Vagina (tissue), 2 donors: Measurements from ENCODE around the gene GTPBP6. TPM values are rescaled to one million over a fixed set of nuclear protein-coding genes. Genes with fewer than 3 reads are reported as not detected.
A peak's percentile ranks its signal among the peaks of the same experiment; 100 is the strongest.

Experiments used
- DNase-seq, 2 donors: peaks; one replicate each; pipeline ENCODE4 v3.0.0-alpha.2; 2017; ENCODE audit errors: extremely low spot score in 2 of 2
- H3K27ac ChIP-seq: fragments of 200-600 bp; sonication (generic); one replicate; pipeline ENCODE4 v1.5.1; 2019
- H3K27me3 ChIP-seq: fragments of 200-600 bp; sonication (generic); one replicate; pipeline ENCODE4 v1.5.1; 2019
- H3K36me3 ChIP-seq, 2 donors: fragments of 200-600 bp; sonication (generic); one replicate each; pipeline ENCODE4 v1.5.1; 2017 to 2019
- H3K4me1 ChIP-seq: fragments of 200-600 bp; sonication (generic); one replicate; pipeline ENCODE4 v1.5.1; 2019
- H3K4me3 ChIP-seq, 2 donors: fragments of 200-600 bp; sonication (generic); 1 replicate in 1 of 2; 2 replicates in 1 of 2; pipeline ENCODE4 v1.5.1; 2016 to 2019
- H3K9me3 ChIP-seq: fragments of 200-600 bp; sonication (generic); one replicate; pipeline ENCODE4 v1.5.1; 2019
- CTCF ChIP-seq, 3 experiments: fragments of 450-650 bp in 2 of 3; fragments of 200-600 bp in 1 of 3; sonication (generic) in 1 of 3; IDR thresholded peaks; one replicate each; pipeline ENCODE4 v1.5.1; 2017 to 2019; ENCODE audit warnings: antibody characterized with exemption in 3 of 3, mild to moderate bottlenecking in 2 of 3, moderate library complexity in 2 of 3
- POLR2A ChIP-seq, 2 donors: fragments of 450-650 bp; IDR thresholded peaks; one replicate each; pipeline ENCODE4 v1.6.1; 2017; ENCODE audit warnings: antibody characterized with exemption in 2 of 2, mild to moderate bottlenecking in 2 of 2, moderate library complexity in 2 of 2
- POLR2AphosphoS5 ChIP-seq, 2 donors: sonication (generic); formaldehyde crosslinking; IDR thresholded peaks; one replicate each; pipeline ENCODE4 v1.9.0; 2017; ENCODE audit warnings: antibody characterized with exemption in 2 of 2, mild to moderate bottlenecking in 2 of 2, low read depth in 1 of 2; ENCODE audit not compliant: insufficient read depth in 1 of 2
- intact Hi-C: fragments of 100-400 bp; cut with DNase I; formaldehyde crosslinking; loops from one replicate; pipeline ENCODE4 v1.15.1; 2023
- total RNA-seq: library from RNA; depleted of rRNA; stranded (reverse); fragments of >200 nt; gene quantifications from one replicate; pipeline ENCODE4 v1.2.3, GENCODE V29; 2016

GTPBP6 gene
- total RNA-seq, 1 donor from 2014 or later = 30.9 TPM

- TF ChIP-seq POLR2A (IDR thresholded peaks at IDR 0.05) = no peak
- no peak for TF ChIP-seq CTCF (IDR thresholded peaks at IDR 0.05)
- no peak for TF ChIP-seq POLR2AphosphoS5 (IDR thresholded peaks at IDR 0.05; ENCODE audit: insufficient read depth in 1 of 2, low read depth in 1 of 2)
- H3K27ac ChIP-seq = no peak overlapping the region
- peaks cover 0 to 13% of the 10 kb centered on the region in 2 donors for H3K36me3 ChIP-seq
- no peaks in the 10 kb centered on the region for H3K27me3 ChIP-seq
- intact Hi-C loops = loop anchor here (10.0 kb wide), 1 partner anchor 1092 kb away; no protein-coding TSS in a partner anchor
- no peaks in the 10 kb centered on the region for H3K9me3 ChIP-seq
- H3K4me3 ChIP-seq = no peak overlapping the region
- H3K4me1 ChIP-seq = peaks cover 13% of the 10 kb centered on the region
- no peak for DNase-seq
Observed at GRCh38 chrX:332916-333610, 14.5 kb upstream of the GTPBP6 start.

- H3K27ac ChIP-seq = no peak overlapping the region
- H3K4me1 ChIP-seq = peaks cover 13% of the 10 kb centered on the region
- no peaks in the 10 kb centered on the region for H3K27me3 ChIP-seq
- H3K4me3 ChIP-seq = no peak overlapping the region
- DNase-seq = no peak
- no peak for TF ChIP-seq POLR2AphosphoS5 (IDR thresholded peaks at IDR 0.05; ENCODE audit: insufficient read depth in 1 of 2, low read depth in 1 of 2)
- TF ChIP-seq CTCF (IDR thresholded peaks at IDR 0.05) = no peak
- TF ChIP-seq POLR2A (IDR thresholded peaks at IDR 0.05) = no peak
- H3K9me3 ChIP-seq = no peaks in the 10 kb centered on the region
- peaks cover 0 to 13% of the 10 kb centered on the region in 2 donors for H3K36me3 ChIP-seq
- intact Hi-C loops = loop anchor here (10.0 kb wide), 1 partner anchor 1092 kb away; no protein-coding TSS in a partner anchor
Observed at GRCh38 chrX:332496-332860, 13.9 kb upstream of the GTPBP6 start.

GRCh38 chrX:331825-332495 is 13.4 kb upstream of the GTPBP6 start:
- TF ChIP-seq CTCF (IDR thresholded peaks at IDR 0.05) (no peak), POLR2AphosphoS5 (IDR thresholded peaks at IDR 0.05; ENCODE audit: insufficient read depth in 1 of 2, low read depth in 1 of 2) (no peak), POLR2A (IDR thresholded peaks at IDR 0.05) (no peak)
- H3K4me1 ChIP-seq = peaks cover 13% of the 10 kb centered on the region
- DNase-seq = no peak
- H3K27me3 ChIP-seq = no peaks in the 10 kb centered on the region
- peaks cover 0 to 13% of the 10 kb centered on the region in 2 donors for H3K36me3 ChIP-seq
- no peak overlapping the region for H3K27ac ChIP-seq
- H3K4me3 ChIP-seq = peak overlapping the region in 1 of 2 donors; percentile 21
- H3K9me3 ChIP-seq = no peaks in the 10 kb centered on the region
- intact Hi-C loops = loop anchor here (10.0 kb wide), 1 partner anchor 1093 kb away; no protein-coding TSS in a partner anchor

GRCh38 chrX:331151-331824 is 12.7 kb upstream of the GTPBP6 start:
- DNase-seq = no peak
- TF ChIP-seq POLR2AphosphoS5 (IDR thresholded peaks at IDR 0.05; ENCODE audit: insufficient read depth in 1 of 2, low read depth in 1 of 2) (no peak), POLR2A (IDR thresholded peaks at IDR 0.05) (no peak), CTCF (IDR thresholded peaks at IDR 0.05) (no peak)
- Histone ChIP-seq H3K9me3 (no peaks in the 10 kb centered on the region), H3K4me3 (peak overlapping the region in 1 of 2 donors; percentile 21), H3K36me3 (peaks cover 0 to 9% of the 10 kb centered on the region in 2 donors), H3K27me3 (no peaks in the 10 kb centered on the region), H3K4me1 (peaks cover 13% of the 10 kb centered on the region), H3K27ac (no peak overlapping the region)
- intact Hi-C loops = loop anchor here (10.0 kb wide), 1 partner anchor 1094 kb away; no protein-coding TSS in a partner anchor
